MCF 10A (cell line): ENCODE results near the gene SLC22A12. TPM values are rescaled to one million over a fixed set of nuclear protein-coding genes. Genes with fewer than 3 reads are reported as not detected.

Source experiments
- BruUV-seq: library from RNA; stranded (reverse); fragments of 400-500 nt; replicated peaks from 2 replicates; lab custom pipeline; 2021; lab: Mats Ljungman, UMichigan
- CTCF ChIA-PET: fragments of 300-600 bp; sonication (Branson Sonifier 250); formaldehyde crosslinking; extraction: SDS; loops from one replicate; lab custom pipeline; 2021; ENCODE audit warnings: antibody characterized with exemption, inconsistent platforms; lab: Yijun Ruan, JAX
- POLR2A ChIA-PET: fragments of 300-600, 350-650 bp; sonication (Branson Sonifier 250); formaldehyde crosslinking; extraction: SDS; loops from one replicate; lab custom pipeline; 2020; ENCODE audit warnings: antibody characterized with exemption, inconsistent platforms; lab: Yijun Ruan, JAX
- DNase-seq: peaks from one replicate; pipeline ENCODE4 v3.0.0-alpha.2; 2018; ENCODE audit not compliant: unreplicated experiment
- H3K27ac Mint-ChIP-seq: one replicate; pipeline ENCODE4 v1.8.0; 2022; ENCODE audit warnings: mild to moderate bottlenecking, low read depth, mixed read lengths; ENCODE audit not compliant: unreplicated experiment
- H3K27me3 Mint-ChIP-seq: one replicate; pipeline ENCODE4 v1.8.0; 2022; ENCODE audit warnings: mixed read lengths; ENCODE audit not compliant: insufficient read depth, unreplicated experiment
- H3K36me3 Mint-ChIP-seq: one replicate; pipeline ENCODE4 v1.8.0; 2022; ENCODE audit warnings: mild to moderate bottlenecking, moderate library complexity, mixed read lengths; ENCODE audit not compliant: insufficient read depth, unreplicated experiment
- H3K4me1 Mint-ChIP-seq: one replicate; pipeline ENCODE4 v1.8.0; 2022; ENCODE audit warnings: mixed read lengths; ENCODE audit not compliant: insufficient read depth, unreplicated experiment
- H3K4me3 Mint-ChIP-seq: one replicate; pipeline ENCODE4 v1.8.0; 2022; ENCODE audit warnings: mild to moderate bottlenecking, moderate library complexity, mixed read lengths; ENCODE audit not compliant: unreplicated experiment
- H3K9me3 Mint-ChIP-seq: one replicate; pipeline ENCODE4 v1.8.0; 2022; ENCODE audit warnings: mixed read lengths; ENCODE audit not compliant: unreplicated experiment
- intact Hi-C: fragments of 100-400 bp; cut with micrococcal nuclease; formaldehyde crosslinking; loops from 2 replicates; pipeline ENCODE4 v1.14.1; 2022
- total RNA-seq: library from RNA; stranded (reverse); gene quantifications from 2 replicates; pipeline ENCODE4 v1.2.3, GENCODE V29; 2022
- TF ChIP-seq, protein P1 (sequence below): fragments of 200-600 bp; IDR thresholded peaks from one replicate; pipeline ENCODE4 v1.8.0; 2022; ENCODE audit warnings: antibody characterized with exemption, mild to moderate bottlenecking; ENCODE audit not compliant: unreplicated experiment

SLC22A12 gene
- total RNA-seq, 1 experiment from 2014 or later: not detected

DNA sequence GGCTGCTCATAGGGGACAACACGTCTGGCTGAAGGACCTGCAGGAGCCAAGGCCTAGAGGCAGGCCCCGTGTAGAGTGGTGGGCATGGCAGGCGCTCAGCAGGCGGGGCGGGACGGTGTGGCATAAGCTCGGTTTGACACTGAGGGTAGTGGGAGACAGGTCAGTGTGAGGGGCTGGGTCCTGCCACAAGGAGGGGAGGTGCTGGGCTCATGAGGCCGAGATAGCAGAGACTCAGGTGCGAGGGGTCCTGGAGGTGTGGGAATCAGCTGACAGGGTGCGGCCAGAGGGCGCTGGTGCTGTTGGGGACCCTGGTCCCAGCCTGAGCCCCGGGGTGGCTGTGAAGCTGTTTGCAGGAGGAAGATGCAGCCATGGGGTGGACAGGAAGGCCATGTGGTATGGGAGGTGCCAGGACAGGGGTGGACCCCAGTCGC, 6.7 kb downstream of the SLC22A12 start:
- Mint-ChIP-seq H3K9me3 (no peaks in the 10 kb centered on the region), H3K27me3 (no peaks in the 10 kb centered on the region), H3K4me3 (no peak overlapping the region), H3K4me1 (no peaks in the 10 kb centered on the region), H3K27ac (no peak overlapping the region), H3K36me3 (no peaks in the 10 kb centered on the region)
- BruUV-seq: no TSS peak
- intact Hi-C loops: no loop called here
- ChIA-PET CTCF (interaction anchor here (0.7 kb wide), 1 partner anchor 106 kb away, joined by 3 read pairs; no protein-coding TSS in a partner anchor), POLR2A (interaction anchor here (0.6 kb wide), 1 partner anchor 30 kb away, joined by 3 read pairs; no protein-coding TSS in a partner anchor)
- no peak for DNase-seq
- TF ChIP-seq, protein P1, sequence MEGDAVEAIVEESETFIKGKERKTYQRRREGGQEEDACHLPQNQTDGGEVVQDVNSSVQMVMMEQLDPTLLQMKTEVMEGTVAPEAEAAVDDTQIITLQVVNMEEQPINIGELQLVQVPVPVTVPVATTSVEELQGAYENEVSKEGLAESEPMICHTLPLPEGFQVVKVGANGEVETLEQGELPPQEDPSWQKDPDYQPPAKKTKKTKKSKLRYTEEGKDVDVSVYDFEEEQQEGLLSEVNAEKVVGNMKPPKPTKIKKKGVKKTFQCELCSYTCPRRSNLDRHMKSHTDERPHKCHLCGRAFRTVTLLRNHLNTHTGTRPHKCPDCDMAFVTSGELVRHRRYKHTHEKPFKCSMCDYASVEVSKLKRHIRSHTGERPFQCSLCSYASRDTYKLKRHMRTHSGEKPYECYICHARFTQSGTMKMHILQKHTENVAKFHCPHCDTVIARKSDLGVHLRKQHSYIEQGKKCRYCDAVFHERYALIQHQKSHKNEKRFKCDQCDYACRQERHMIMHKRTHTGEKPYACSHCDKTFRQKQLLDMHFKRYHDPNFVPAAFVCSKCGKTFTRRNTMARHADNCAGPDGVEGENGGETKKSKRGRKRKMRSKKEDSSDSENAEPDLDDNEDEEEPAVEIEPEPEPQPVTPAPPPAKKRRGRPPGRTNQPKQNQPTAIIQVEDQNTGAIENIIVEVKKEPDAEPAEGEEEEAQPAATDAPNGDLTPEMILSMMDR: no peak

DNA sequence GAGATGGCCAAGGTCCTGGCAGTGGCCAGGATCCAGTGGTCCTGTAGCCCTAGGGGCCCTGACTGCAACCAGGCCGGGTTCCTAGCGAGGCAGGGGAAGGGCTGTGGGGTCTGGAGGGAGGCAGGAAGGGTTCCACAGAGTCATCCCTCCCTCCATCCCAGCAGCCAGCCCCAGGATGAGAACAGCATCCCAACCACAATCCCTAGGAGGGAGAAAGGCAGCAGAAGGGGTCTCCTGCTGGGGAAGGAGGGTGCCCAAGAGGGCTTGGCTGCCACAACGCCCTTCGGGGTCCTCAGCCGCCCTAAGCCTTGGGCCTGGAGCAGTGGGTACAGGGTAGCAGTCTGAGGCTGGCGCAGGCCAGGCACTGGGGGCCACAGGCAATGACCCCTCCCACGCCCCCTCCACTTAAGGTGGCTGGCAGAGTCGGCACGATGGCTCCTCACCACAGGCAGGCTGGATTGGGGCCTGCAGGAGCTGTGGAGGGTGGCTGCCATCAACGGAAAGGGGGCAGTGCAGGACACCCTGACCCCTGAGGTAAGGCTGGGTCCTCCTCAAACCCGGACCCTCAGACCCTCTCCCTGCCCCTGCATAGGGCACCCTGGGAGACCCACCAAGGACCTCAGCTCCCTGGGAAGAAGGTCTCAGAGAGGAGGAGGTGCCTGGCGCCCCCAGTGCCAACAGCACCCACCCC, 7.2 kb downstream of the SLC22A12 start:
- DNase-seq: no peak
- intact Hi-C loops: no loop called here
- TF ChIP-seq, protein P1: no peak
- BruUV-seq: no TSS peak
- Mint-ChIP-seq H3K27ac (no peak overlapping the region), H3K4me3 (no peak overlapping the region), H3K4me1 (no peaks in the 10 kb centered on the region), H3K36me3 (no peaks in the 10 kb centered on the region), H3K9me3 (no peaks in the 10 kb centered on the region), H3K27me3 (no peaks in the 10 kb centered on the region)
- ChIA-PET CTCF (no interaction called here), POLR2A (no interaction called here)

DNA sequence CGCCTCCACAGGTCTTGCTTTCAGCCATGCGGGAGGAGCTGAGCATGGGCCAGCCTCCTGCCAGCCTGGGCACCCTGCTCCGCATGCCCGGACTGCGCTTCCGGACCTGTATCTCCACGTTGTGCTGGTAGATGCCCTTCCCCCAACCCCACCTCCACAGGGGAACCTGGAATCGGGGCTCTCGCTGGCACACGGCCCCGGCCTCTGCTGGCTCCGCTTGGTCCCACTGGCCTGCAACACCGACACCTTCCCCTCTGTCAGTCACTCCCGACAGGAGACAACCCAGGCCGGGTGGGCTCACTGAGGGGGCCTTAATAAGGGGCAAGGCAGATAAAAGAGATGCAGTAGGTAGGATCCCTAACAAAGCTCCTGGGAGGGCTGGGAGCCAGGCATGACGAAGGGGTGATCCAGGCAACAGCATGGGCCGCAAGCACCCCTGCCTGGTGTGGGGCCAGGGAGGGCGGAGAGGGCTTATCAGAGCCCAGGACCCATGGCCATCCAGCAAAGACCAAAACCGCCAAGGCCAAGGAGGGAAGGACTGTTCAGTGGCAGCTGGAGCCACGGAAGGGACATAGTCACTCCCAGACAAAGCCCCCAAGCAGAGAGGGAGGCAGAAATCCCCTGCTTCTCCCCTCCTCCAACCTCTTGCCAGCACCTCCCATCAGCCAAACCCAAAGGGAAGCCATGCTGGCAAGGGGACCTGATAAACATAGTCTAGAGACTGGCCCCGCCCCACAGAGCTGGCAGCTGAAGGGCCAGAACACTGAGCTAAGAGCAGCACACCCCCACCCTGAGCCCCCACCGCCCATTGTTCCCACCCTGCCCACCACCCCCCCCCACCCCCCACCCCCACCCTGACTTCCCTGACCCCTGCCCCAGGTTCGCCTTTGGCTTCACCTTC, 8.0 kb downstream of the SLC22A12 start:
- H3K27ac Mint-ChIP-seq: no peak overlapping the region
- no peaks in the 10 kb centered on the region for H3K36me3 Mint-ChIP-seq
- intact Hi-C loops: no loop called here
- ChIA-PET POLR2A (no interaction called here), CTCF (interaction anchor here (0.8 kb wide), 1 partner anchor 45 kb away, joined by 3 read pairs; no protein-coding TSS in a partner anchor)
- TF ChIP-seq, protein P1: no peak
- BruUV-seq: no TSS peak
- no peak overlapping the region for H3K4me3 Mint-ChIP-seq
- H3K27me3 Mint-ChIP-seq: no peaks in the 10 kb centered on the region
- no peaks in the 10 kb centered on the region for H3K9me3 Mint-ChIP-seq
- DNase-seq: no peak
- H3K4me1 Mint-ChIP-seq: no peaks in the 10 kb centered on the region

DNA sequence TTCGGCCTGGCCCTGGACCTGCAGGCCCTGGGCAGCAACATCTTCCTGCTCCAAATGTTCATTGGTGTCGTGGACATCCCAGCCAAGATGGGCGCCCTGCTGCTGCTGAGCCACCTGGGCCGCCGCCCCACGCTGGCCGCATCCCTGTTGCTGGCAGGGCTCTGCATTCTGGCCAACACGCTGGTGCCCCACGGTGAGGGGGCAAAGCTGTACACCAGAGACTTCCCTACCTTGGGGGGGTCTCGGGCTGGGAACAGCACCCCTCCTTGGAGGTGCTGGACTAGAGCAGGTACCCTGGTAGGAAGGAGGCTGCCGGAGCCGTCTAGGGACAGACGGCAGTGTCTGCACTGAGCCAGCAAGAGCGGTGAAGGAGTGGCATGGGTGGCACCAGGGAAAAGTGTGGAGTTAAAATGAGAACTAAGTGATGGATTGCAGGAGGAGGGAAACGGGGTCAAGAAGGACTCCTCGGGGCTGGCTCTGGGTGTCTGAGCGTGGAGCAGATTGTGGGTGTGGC, 8.7 kb downstream of the SLC22A12 start:
- DNase-seq: no peak
- BruUV-seq: no TSS peak
- Mint-ChIP-seq H3K4me3 (no peak overlapping the region), H3K4me1 (no peaks in the 10 kb centered on the region), H3K36me3 (no peaks in the 10 kb centered on the region), H3K9me3 (no peaks in the 10 kb centered on the region), H3K27ac (no peak overlapping the region), H3K27me3 (peaks cover 6% of the 10 kb centered on the region)
- ChIA-PET POLR2A (no interaction called here), CTCF (interaction anchor here (0.8 kb wide), 1 partner anchor 46 kb away, joined by 3 read pairs; no protein-coding TSS in a partner anchor)
- TF ChIP-seq, protein P1: no peak
- intact Hi-C loops: no loop called here
